ENCODE data around the gene SEC14L5.

DNA sequence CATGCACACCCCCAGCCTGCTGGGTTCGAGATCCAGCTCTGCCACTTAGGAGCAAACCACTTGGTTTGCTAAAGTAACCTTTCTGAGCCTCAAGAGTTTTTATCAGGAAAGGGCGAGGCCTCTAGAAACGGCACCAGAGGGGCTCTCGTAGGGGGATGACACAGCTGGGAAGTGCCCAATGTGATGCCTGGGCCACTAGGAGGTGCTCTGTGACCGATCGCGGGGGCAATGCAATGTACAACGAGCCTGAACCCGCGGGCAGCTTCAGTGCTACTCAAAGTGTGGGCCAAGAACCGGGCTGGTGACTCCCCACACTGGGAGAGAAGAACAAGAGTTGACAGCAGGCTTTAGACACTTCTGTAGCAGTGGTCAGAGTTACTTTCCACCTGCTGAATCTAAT is 98.2 kb downstream of the SEC14L5 start:
- TF ChIP-seq, protein P1, sequence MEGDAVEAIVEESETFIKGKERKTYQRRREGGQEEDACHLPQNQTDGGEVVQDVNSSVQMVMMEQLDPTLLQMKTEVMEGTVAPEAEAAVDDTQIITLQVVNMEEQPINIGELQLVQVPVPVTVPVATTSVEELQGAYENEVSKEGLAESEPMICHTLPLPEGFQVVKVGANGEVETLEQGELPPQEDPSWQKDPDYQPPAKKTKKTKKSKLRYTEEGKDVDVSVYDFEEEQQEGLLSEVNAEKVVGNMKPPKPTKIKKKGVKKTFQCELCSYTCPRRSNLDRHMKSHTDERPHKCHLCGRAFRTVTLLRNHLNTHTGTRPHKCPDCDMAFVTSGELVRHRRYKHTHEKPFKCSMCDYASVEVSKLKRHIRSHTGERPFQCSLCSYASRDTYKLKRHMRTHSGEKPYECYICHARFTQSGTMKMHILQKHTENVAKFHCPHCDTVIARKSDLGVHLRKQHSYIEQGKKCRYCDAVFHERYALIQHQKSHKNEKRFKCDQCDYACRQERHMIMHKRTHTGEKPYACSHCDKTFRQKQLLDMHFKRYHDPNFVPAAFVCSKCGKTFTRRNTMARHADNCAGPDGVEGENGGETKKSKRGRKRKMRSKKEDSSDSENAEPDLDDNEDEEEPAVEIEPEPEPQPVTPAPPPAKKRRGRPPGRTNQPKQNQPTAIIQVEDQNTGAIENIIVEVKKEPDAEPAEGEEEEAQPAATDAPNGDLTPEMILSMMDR (conservative IDR thresholded peaks at IDR 0.05; ENCODE audit: low read depth, low read length): peak; percentile 48
- TF ChIP-seq RAD21 (IDR thresholded peaks at IDR 0.05; ENCODE audit: low read length): peak; percentile 52
- no peak for TF ChIP-seq FOS (IDR thresholded peaks at IDR 0.05; ENCODE audit: low read depth, low read length)
- TF ChIP-seq MXI1 (IDR thresholded peaks at IDR 0.05; ENCODE audit: borderline replicate concordance, low read depth, low read length): no peak
- no peak for TF ChIP-seq POLR2A (IDR thresholded peaks at IDR 0.05; ENCODE audit: low read depth, low read length)
- no peak for TF ChIP-seq RCOR1 (IDR thresholded peaks at IDR 0.05; ENCODE audit: insufficient replicate concordance, low read length)
- TF ChIP-seq RFX5 (IDR thresholded peaks at IDR 0.05; ENCODE audit: low read depth, low read length): no peak
- TF ChIP-seq CEBPB (IDR thresholded peaks at IDR 0.05; ENCODE audit: low read depth, low read length): no peak
- TF ChIP-seq, protein P2, sequence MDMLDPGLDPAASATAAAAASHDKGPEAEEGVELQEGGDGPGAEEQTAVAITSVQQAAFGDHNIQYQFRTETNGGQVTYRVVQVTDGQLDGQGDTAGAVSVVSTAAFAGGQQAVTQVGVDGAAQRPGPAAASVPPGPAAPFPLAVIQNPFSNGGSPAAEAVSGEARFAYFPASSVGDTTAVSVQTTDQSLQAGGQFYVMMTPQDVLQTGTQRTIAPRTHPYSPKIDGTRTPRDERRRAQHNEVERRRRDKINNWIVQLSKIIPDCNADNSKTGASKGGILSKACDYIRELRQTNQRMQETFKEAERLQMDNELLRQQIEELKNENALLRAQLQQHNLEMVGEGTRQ (IDR thresholded peaks at IDR 0.05; ENCODE audit: low read depth, low read length): no peak
- TF ChIP-seq, protein P3, sequence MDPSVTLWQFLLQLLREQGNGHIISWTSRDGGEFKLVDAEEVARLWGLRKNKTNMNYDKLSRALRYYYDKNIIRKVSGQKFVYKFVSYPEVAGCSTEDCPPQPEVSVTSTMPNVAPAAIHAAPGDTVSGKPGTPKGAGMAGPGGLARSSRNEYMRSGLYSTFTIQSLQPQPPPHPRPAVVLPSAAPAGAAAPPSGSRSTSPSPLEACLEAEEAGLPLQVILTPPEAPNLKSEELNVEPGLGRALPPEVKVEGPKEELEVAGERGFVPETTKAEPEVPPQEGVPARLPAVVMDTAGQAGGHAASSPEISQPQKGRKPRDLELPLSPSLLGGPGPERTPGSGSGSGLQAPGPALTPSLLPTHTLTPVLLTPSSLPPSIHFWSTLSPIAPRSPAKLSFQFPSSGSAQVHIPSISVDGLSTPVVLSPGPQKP (IDR thresholded peaks at IDR 0.05; ENCODE audit: borderline replicate concordance, low read depth, low read length): no peak
- no peak for TF ChIP-seq NFE2L2 (IDR thresholded peaks at IDR 0.05; ENCODE audit: low read depth, low read length)
